SK-N-SH (cell line): ENCODE data around the gene PALM2AKAP2. TPM values are rescaled to one million over a fixed set of nuclear protein-coding genes. Genes with fewer than 3 reads are reported as not detected.

Source experiments
- CTCF ChIA-PET: fragments of 300-600, 350-600 bp; formaldehyde crosslinking; extraction: SDS; loops from one replicate; lab custom pipeline; 2021; lab: Yijun Ruan, JAX
- POLR2A ChIA-PET: fragments of 350-600 bp; sonication (Branson Sonifier 250); formaldehyde crosslinking; extraction: SDS; loops from one replicate; lab custom pipeline; 2020; ENCODE audit warnings: antibody characterized with exemption, inconsistent platforms; lab: Yijun Ruan, JAX
- DNase-seq: peaks from one replicate; pipeline ENCODE4 v3.0.0; 2012
- H2AFZ ChIP-seq: fragments of 200-600 bp; sonication (generic); 2 replicates; pipeline ENCODE4 v1.8.1; 2016; ENCODE audit warnings: antibody characterized with exemption, mild to moderate bottlenecking, low read depth
- H3F3A ChIP-seq: fragments of 200-600 bp; sonication (generic); replicated peaks from 2 replicates; pipeline ENCODE3; 2016; ENCODE audit warnings: antibody characterized with exemption, mild to moderate bottlenecking; ENCODE audit not compliant: insufficient read depth
- H3K27ac ChIP-seq, 2 experiments: fragments of 200-500 bp in 1 of 2; fragments of 200-600 bp in 1 of 2; sonication (Bioruptor generic) in 1 of 2; sonication (generic), shearing (Covaris generic) in 1 of 2; 2 replicates each; pipeline versions ENCODE4 v1.5.1 to v1.6.1; 2014 to 2016; ENCODE audit warnings: low read depth in 2 of 2, inconsistent platforms in 1 of 2, low read length in 1 of 2, mild to moderate bottlenecking in 1 of 2, mixed read lengths in 1 of 2
- H3K27me3 ChIP-seq: fragments of 200-600 bp; sonication (generic), shearing (Covaris generic); 2 replicates; pipeline ENCODE4 v1.6.1; 2016; ENCODE audit warnings: mixed run types; ENCODE audit not compliant: insufficient read depth
- H3K36me3 ChIP-seq, 2 experiments: fragments of 200-500 bp in 1 of 2; fragments of 200-600 bp in 1 of 2; sonication (Bioruptor generic) in 1 of 2; sonication (generic) in 1 of 2; replicated peaks in 1 of 2; 2 replicates each; pipeline versions ENCODE3 to v1.5.1; 2014 to 2016; ENCODE audit warnings: low read length in 1 of 2, mild to moderate bottlenecking in 1 of 2; ENCODE audit not compliant: insufficient read depth in 2 of 2, control insufficient read depth in 1 of 2
- H3K4me1 ChIP-seq, 2 experiments: fragments of 200-500 bp in 1 of 2; fragments of 200-600 bp in 1 of 2; sonication (Bioruptor generic) in 1 of 2; sonication (generic), shearing (Covaris generic) in 1 of 2; 2 replicates each; pipeline versions ENCODE4 v1.5.1 to v1.6.1; 2014 to 2016; ENCODE audit warnings: low read depth in 1 of 2, low read length in 1 of 2, mixed run types in 1 of 2; ENCODE audit not compliant: insufficient read depth in 2 of 2, control insufficient read depth in 1 of 2
- H3K4me2 ChIP-seq: fragments of 200-600 bp; sonication (generic), shearing (Covaris generic); 2 replicates; pipeline ENCODE4 v1.6.1; 2017; ENCODE audit warnings: mixed run types
- H3K4me3 ChIP-seq, 2 experiments: fragments of 200-500 bp in 1 of 2; fragments of 200-600 bp in 1 of 2; sonication (Bioruptor generic) in 1 of 2; sonication (generic), shearing (Covaris generic) in 1 of 2; 2 replicates each; pipeline versions ENCODE4 v1.5.1 to v1.8.1; 2014 to 2016; ENCODE audit warnings: low read depth in 2 of 2, inconsistent platforms in 1 of 2, low read length in 1 of 2, mild to moderate bottlenecking in 1 of 2, mixed read lengths in 1 of 2, moderate library complexity in 1 of 2
- H3K79me2 ChIP-seq: fragments of 200-600 bp; sonication (generic); 2 replicates; pipeline ENCODE4 v1.8.1; 2017; ENCODE audit warnings: mild to moderate bottlenecking; ENCODE audit not compliant: insufficient read depth
- H3K9ac ChIP-seq: fragments of 200-600 bp; sonication (generic); 2 replicates; pipeline ENCODE4 v1.6.1; 2017; ENCODE audit warnings: mixed run types
- H3K9me2 ChIP-seq: fragments of 200-600 bp; sonication (generic); 2 replicates; pipeline ENCODE4 v1.6.1; 2017; ENCODE audit warnings: mixed run types
- H3K9me3 ChIP-seq: fragments of 200-600 bp; sonication (generic); 2 replicates; pipeline ENCODE4 v1.6.1; 2017; ENCODE audit warnings: mixed run types, mild to moderate bottlenecking, moderate library complexity
- H4K20me1 ChIP-seq: fragments of 200-600 bp; sonication (generic); 2 replicates; pipeline ENCODE4 v1.6.1; 2017; ENCODE audit warnings: mild to moderate bottlenecking, mixed run types; ENCODE audit not compliant: insufficient read depth
- CHD2 ChIP-seq: fragments of 150-350 bp; IDR thresholded peaks from 2 replicates; pipeline ENCODE4 v1.6.1; 2018; ENCODE audit warnings: low read length; ENCODE audit not compliant: partially characterized antibody
- EZH2phosphoT487 ChIP-seq: fragments of 200-600 bp; sonication (generic); IDR thresholded peaks from 2 replicates; pipeline ENCODE4 v1.6.1; 2017; ENCODE audit warnings: low read depth, mixed run types, mild to moderate bottlenecking, antibody characterized with exemption, moderate library complexity, borderline replicate concordance
- FOXJ3 ChIP-seq: sonication (generic); formaldehyde crosslinking; IDR thresholded peaks from 2 replicates; pipeline ENCODE4 v1.5.1; 2020; ENCODE audit warnings: mild to moderate bottlenecking, missing genetic modification reagents
- FOXM1 ChIP-seq: IDR thresholded peaks from 2 replicates; pipeline ENCODE4 v1.4.0; 2012; ENCODE audit warnings: low read depth, mild to moderate bottlenecking
- GABPA ChIP-seq: IDR thresholded peaks from 2 replicates; pipeline ENCODE4 v1.4.0; 2012; ENCODE audit warnings: low read depth, mild to moderate bottlenecking
- GATA2 ChIP-seq: sonication (generic); formaldehyde crosslinking; IDR thresholded peaks from 2 replicates; pipeline ENCODE4 v1.5.0; 2020; ENCODE audit warnings: mild to moderate bottlenecking, missing genetic modification reagents
- JUND ChIP-seq: IDR thresholded peaks from 2 replicates; pipeline ENCODE4 v1.4.0; 2012
- MAX ChIP-seq: IDR thresholded peaks from 2 replicates; pipeline ENCODE4 v1.4.0; 2012; ENCODE audit warnings: low read depth
- MEF2A ChIP-seq: IDR thresholded peaks from 2 replicates; pipeline ENCODE4 v1.4.0; 2012; ENCODE audit warnings: low read depth, borderline replicate concordance
- MXI1 ChIP-seq: IDR thresholded peaks from 2 replicates; pipeline ENCODE4 v1.6.1; 2012; ENCODE audit warnings: mild to moderate bottlenecking, low read depth, low read length, improper control_type of control experiment
- NFIC ChIP-seq: IDR thresholded peaks from 2 replicates; pipeline ENCODE4 v1.4.0; 2012; ENCODE audit warnings: borderline replicate concordance
- NRF1 ChIP-seq: IDR thresholded peaks from 2 replicates; pipeline ENCODE4 v1.6.1; 2012; ENCODE audit warnings: low read depth, mild to moderate bottlenecking, low read length
- PBX3 ChIP-seq: IDR thresholded peaks from 2 replicates; pipeline ENCODE4; 2012
- POLR2AphosphoS5 ChIP-seq: IDR thresholded peaks from 2 replicates; pipeline ENCODE4 v1.6.1; 2012; ENCODE audit warnings: low read depth, low read length
- RAD21 ChIP-seq: IDR thresholded peaks from 2 replicates; pipeline ENCODE4 v1.6.1; 2012; ENCODE audit warnings: mild to moderate bottlenecking, low read length
- RCOR1 ChIP-seq: fragments of 150-350 bp; IDR thresholded peaks from 2 replicates; pipeline ENCODE4 v1.6.1; 2017; ENCODE audit warnings: antibody characterized with exemption, low read length
- RFX5 ChIP-seq: IDR thresholded peaks from 2 replicates; pipeline ENCODE4 v1.6.1; 2012; ENCODE audit warnings: mild to moderate bottlenecking, improper control_type of control experiment, low read length
- RXRA ChIP-seq: IDR thresholded peaks from 2 replicates; pipeline ENCODE4 v1.4.0; 2012; ENCODE audit warnings: low read depth, mild to moderate bottlenecking, borderline replicate concordance
- SMC3 ChIP-seq: IDR thresholded peaks from 2 replicates; pipeline ENCODE4 v1.6.1; 2012; ENCODE audit warnings: low read depth, low read length, improper control_type of control experiment
- TAF1 ChIP-seq: IDR thresholded peaks from 2 replicates; pipeline ENCODE4 v1.6.1; 2012; ENCODE audit warnings: low read depth, mild to moderate bottlenecking, low read length, moderate library complexity, borderline replicate concordance
- TCF12 ChIP-seq: IDR thresholded peaks from 2 replicates; pipeline ENCODE4 v1.4.0; 2012
- TEAD4 ChIP-seq: IDR thresholded peaks from 2 replicates; pipeline ENCODE4 v1.4.0; 2012; ENCODE audit warnings: mild to moderate bottlenecking, borderline replicate concordance; ENCODE audit not compliant: insufficient read depth
- USF2 ChIP-seq: fragments of 150-350 bp; IDR thresholded peaks from 2 replicates; pipeline ENCODE4 v1.6.1; 2017; ENCODE audit warnings: antibody characterized with exemption, low read length, low read depth, borderline replicate concordance
- WGBS: methylation state at CpG from one replicate; pipeline ENCODE4 v1.1.6; 2017; ENCODE audit warnings: low lambda C conversion rate; 5-methylcytosine and 5-hydroxymethylcytosine counted together
- polyA plus RNA-seq, 3 experiments: library from polyadenylated mRNA; depleted of rRNA; stranded (reverse); fragments of >200 nt; gene quantifications; 2 replicates each; pipeline ENCODE4 v1.2.3, GENCODE V29; 2012
- TF ChIP-seq, protein P1 (sequence below): fragments of 150-350 bp; IDR thresholded peaks from 2 replicates; pipeline ENCODE4 v1.6.1; 2016; ENCODE audit warnings: mild to moderate bottlenecking, low read depth, low read length
- TF ChIP-seq, protein P2 (sequence below): IDR thresholded peaks from 2 replicates; pipeline ENCODE4 v1.4.0; 2012; ENCODE audit warnings: low read depth, borderline replicate concordance
- TF ChIP-seq, protein P3 (sequence below): fragments of 200-600 bp; sonication (generic); IDR thresholded peaks from 2 replicates; pipeline ENCODE4 v1.6.1; 2017; ENCODE audit warnings: antibody characterized with exemption, mild to moderate bottlenecking, moderate library complexity
- TF ChIP-seq, protein P4 (sequence below): IDR thresholded peaks from 2 replicates; pipeline ENCODE4 v1.4.0; 2012; ENCODE audit warnings: low read depth, borderline replicate concordance

Gene PALM2AKAP2
- polyA plus RNA-seq, 1 of the 3 experiments (the other 2 are of a cell fraction) = 4.3 TPM

DNA sequence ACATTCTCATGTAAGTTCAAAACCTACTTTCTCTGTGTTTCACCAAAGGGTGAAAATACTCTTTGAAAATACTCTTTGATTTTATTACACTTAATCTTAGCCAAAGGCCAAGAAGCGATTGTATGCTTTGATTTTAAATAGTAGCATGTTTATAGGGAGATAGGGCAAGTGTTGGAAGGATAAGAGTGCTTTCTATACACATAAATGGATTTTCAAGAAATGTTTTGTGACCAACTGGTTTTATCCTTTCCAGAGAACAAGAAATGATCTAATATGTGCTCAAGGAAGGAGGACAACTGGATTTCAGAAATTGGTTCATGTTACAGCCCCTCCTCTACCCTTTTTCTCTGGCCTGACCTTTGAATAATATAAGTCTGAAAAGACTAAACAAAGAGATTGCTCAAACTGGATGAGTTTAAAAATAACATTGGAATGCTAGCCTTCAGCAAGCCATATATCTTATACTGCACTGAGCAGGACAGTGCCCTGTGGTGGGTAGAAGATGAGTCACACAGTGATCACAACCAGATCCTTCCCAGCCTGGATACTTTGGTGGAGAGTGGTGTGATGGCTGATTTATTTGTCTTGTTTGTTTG, 13.1 kb downstream of the PALM2AKAP2 start:
- ChIA-PET CTCF (no interaction called here), POLR2A (no interaction called here)
- peak overlapping the region; percentile 79; the same call in 1 of the 2 replicates for H3K9ac ChIP-seq
- WGBS = 5% methylated on average over 1 of the region's 1 CpG
- no peak overlapping the region; a peak in 1 of 4 replicates for H3K4me3 ChIP-seq
- no peaks in the 10 kb centered on the region for H3K27me3 ChIP-seq
- no peak for DNase-seq
- peak overlapping the region; percentile 72 for H3K4me2 ChIP-seq
- H2AFZ ChIP-seq = no peak overlapping the region
- H3K9me2 ChIP-seq = no peaks in the 10 kb centered on the region
- H4K20me1 ChIP-seq = no peaks in the 10 kb centered on the region
- no peaks in the 10 kb centered on the region for H3K36me3 ChIP-seq
- H3K9me3 ChIP-seq = no peaks in the 10 kb centered on the region
- H3F3A ChIP-seq = peaks cover 28% of the 10 kb centered on the region
- peaks cover 4 to 38% of the 10 kb centered on the region in 2 experiments for H3K4me1 ChIP-seq
- H3K79me2 ChIP-seq = peaks cover 88% of the 10 kb centered on the region
- peak overlapping the region; percentile 89 to 100 for H3K27ac ChIP-seq
- TF ChIP-seq SMC3 (no peak), PBX3 (peak; percentile 97), NFIC (peak; percentile 81), MAX (peak; percentile 53; the same call in 1 of the 2 replicates), EZH2phosphoT487 (no peak), RXRA (peak; percentile 96), RCOR1 (no peak), MXI1 (no peak), JUND (peak; percentile 98), GABPA (no peak), USF2 (no peak), FOXM1 (peak; percentile 85), GATA2 (no peak), POLR2AphosphoS5 (peak; percentile 77; the same call in 1 of the 2 replicates), TAF1 (no peak), TCF12 (peak; percentile 98), MEF2A (peak; percentile 99), CHD2 (no peak), RAD21 (no peak), FOXJ3 (CRISPR knock-in tag) (no peak), NRF1 (no peak), RFX5 (no peak), TEAD4 (peak; percentile 80; the same call in 1 of the 2 replicates)
- TF ChIP-seq, protein P1, sequence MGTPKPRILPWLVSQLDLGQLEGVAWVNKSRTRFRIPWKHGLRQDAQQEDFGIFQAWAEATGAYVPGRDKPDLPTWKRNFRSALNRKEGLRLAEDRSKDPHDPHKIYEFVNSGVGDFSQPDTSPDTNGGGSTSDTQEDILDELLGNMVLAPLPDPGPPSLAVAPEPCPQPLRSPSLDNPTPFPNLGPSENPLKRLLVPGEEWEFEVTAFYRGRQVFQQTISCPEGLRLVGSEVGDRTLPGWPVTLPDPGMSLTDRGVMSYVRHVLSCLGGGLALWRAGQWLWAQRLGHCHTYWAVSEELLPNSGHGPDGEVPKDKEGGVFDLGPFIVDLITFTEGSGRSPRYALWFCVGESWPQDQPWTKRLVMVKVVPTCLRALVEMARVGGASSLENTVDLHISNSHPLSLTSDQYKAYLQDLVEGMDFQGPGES = no peak
- TF ChIP-seq, protein P2, sequence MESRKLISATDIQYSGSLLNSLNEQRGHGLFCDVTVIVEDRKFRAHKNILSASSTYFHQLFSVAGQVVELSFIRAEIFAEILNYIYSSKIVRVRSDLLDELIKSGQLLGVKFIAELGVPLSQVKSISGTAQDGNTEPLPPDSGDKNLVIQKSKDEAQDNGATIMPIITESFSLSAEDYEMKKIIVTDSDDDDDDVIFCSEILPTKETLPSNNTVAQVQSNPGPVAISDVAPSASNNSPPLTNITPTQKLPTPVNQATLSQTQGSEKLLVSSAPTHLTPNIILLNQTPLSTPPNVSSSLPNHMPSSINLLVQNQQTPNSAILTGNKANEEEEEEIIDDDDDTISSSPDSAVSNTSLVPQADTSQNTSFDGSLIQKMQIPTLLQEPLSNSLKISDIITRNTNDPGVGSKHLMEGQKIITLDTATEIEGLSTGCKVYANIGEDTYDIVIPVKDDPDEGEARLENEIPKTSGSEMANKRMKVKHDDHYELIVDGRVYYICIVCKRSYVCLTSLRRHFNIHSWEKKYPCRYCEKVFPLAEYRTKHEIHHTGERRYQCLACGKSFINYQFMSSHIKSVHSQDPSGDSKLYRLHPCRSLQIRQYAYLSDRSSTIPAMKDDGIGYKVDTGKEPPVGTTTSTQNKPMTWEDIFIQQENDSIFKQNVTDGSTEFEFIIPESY = peak; percentile 68; the same call in 1 of the 2 replicates
- TF ChIP-seq, protein P3, sequence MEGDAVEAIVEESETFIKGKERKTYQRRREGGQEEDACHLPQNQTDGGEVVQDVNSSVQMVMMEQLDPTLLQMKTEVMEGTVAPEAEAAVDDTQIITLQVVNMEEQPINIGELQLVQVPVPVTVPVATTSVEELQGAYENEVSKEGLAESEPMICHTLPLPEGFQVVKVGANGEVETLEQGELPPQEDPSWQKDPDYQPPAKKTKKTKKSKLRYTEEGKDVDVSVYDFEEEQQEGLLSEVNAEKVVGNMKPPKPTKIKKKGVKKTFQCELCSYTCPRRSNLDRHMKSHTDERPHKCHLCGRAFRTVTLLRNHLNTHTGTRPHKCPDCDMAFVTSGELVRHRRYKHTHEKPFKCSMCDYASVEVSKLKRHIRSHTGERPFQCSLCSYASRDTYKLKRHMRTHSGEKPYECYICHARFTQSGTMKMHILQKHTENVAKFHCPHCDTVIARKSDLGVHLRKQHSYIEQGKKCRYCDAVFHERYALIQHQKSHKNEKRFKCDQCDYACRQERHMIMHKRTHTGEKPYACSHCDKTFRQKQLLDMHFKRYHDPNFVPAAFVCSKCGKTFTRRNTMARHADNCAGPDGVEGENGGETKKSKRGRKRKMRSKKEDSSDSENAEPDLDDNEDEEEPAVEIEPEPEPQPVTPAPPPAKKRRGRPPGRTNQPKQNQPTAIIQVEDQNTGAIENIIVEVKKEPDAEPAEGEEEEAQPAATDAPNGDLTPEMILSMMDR = no peak
- TF ChIP-seq, protein P4, sequence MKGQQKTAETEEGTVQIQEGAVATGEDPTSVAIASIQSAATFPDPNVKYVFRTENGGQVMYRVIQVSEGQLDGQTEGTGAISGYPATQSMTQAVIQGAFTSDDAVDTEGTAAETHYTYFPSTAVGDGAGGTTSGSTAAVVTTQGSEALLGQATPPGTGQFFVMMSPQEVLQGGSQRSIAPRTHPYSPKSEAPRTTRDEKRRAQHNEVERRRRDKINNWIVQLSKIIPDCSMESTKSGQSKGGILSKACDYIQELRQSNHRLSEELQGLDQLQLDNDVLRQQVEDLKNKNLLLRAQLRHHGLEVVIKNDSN = no peak
